Psoas muscle (tissue), 8 donors: Measurements from ENCODE around the gene DERL3. TPM values are rescaled to one million over a fixed set of nuclear protein-coding genes. Genes with fewer than 3 reads are reported as not detected.
"Not testable (repeated sequence)": the region's sequence is repeated elsewhere in the genome, so short reads cannot be mapped to it uniquely, and the experiment has no call there.

Source experiments
- ATAC-seq, 4 donors: fragments of 200-7000 bp; cut with Tn5 transposase; one replicate each; pipeline ENCODE4 v1.9.1; 2020; ENCODE audit warnings: moderate library complexity in 3 of 4, mild to moderate bottlenecking in 2 of 4
- DNase-seq, 2 donors: peaks; one replicate each; pipeline ENCODE4 v3.0.0-alpha.2; 2020
- H3K27ac ChIP-seq: fragments of 200-600 bp; one replicate; pipeline ENCODE4 v1.8.0; 2022
- H3K27me3 ChIP-seq, 3 donors: fragments of 200-600 bp in 1 of 3; one replicate each; pipeline versions ENCODE4 v1.6.1 to v1.8.0; 2013 to 2022; ENCODE audit warnings: low read length in 2 of 3, mild to moderate bottlenecking in 2 of 3, moderate library complexity in 1 of 3; ENCODE audit not compliant: insufficient read depth in 3 of 3
- H3K36me3 ChIP-seq, 2 donors: fragments of 200-600 bp in 1 of 2; one replicate each; pipeline versions ENCODE4 v1.6.1 to v1.8.0; 2013 to 2022; ENCODE audit warnings: low read depth in 1 of 2, mild to moderate bottlenecking in 1 of 2, moderate library complexity in 1 of 2; ENCODE audit not compliant: insufficient read depth in 1 of 2
- H3K4me1 ChIP-seq: fragments of 200-600 bp; one replicate; pipeline ENCODE4 v1.8.0; 2022
- H3K4me3 ChIP-seq: fragments of 200-600 bp; one replicate; pipeline ENCODE4 v1.8.0; 2022; ENCODE audit warnings: mild to moderate bottlenecking
- H3K9me3 ChIP-seq: fragments of 200-600 bp; one replicate; pipeline ENCODE4 v1.8.0; 2022
- WGBS, 3 donors: extraction: QIAGEN DNeasy Blood & Tissue Kit; methylation state at CpG; one replicate each; pipeline versions ENCODE4 v1.1.6 to v1.1.7; 2013; 5-methylcytosine and 5-hydroxymethylcytosine counted together
- intact Hi-C, 2 donors: fragments of 100-400 bp; cut with DNase I; formaldehyde crosslinking; loops; one replicate each; pipeline versions ENCODE4 v1.11.0 to v1.14.2; 2022
- polyA plus RNA-seq, 3 donors: library from polyadenylated mRNA; stranded (reverse); fragments of 200-250 nt; gene quantifications; one replicate each; pipeline ENCODE4 v1.2.3, GENCODE V29; 2013
- total RNA-seq, 4 donors: library from RNA; stranded (reverse); fragmentation: NEBNext Ultra II Directional in 2 of 4; extraction: Animal tissue kit (Norgen Biotek cat#: 25700) in 2 of 4; gene quantifications; one replicate each; pipeline versions ENCODE4 v1.2.1 to v1.2.4, GENCODE V29; 2021 to 2023
- TF ChIP-seq, protein P1 (sequence below): fragments of 200-600 bp; IDR thresholded peaks from one replicate; pipeline ENCODE4 v1.8.0; 2022; ENCODE audit warnings: antibody characterized with exemption
- donor health status: healthy with polysubstance abuse.
- donor health status: DM: no; HTN: no; CAD: no; lungs with moderate emphysema.
- donor health status: Bipolar disorder and iron deficiency.
- donor health status: healthy.
- donor health status: DM: yes; HTN: yes; CAD: no.
- donor health status: DM: no; HTN: no; CAD: no.
- donor health status: DM: no; HTN: no; CAD: no.
- donor health status: DM: yes; HTN: yes; CAD: no.

DERL3 gene
- total and polyA plus RNA-seq, 7 donors: 0.22 to 4.4 (median 0.92) TPM

DNA sequence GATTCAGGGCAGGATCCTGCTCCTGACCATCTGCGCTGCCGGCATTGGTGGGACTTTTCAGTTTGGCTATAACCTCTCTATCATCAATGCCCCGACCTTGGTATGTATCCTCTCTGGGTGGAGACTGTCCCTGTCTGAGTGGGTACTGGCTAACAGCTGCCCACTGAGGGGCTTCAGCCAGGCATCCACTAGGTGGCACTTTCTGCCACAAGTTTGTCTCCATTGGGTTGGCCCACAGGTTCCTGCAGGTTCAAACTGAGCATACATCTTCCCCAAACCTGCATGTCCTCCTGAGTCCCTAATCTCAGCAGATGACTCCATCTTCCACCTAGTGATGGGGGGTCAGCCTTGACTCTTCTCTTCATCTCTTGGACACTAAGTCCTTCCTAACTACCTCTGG lies 23.3 kb upstream of the DERL3 start:
- TF ChIP-seq, protein P1, sequence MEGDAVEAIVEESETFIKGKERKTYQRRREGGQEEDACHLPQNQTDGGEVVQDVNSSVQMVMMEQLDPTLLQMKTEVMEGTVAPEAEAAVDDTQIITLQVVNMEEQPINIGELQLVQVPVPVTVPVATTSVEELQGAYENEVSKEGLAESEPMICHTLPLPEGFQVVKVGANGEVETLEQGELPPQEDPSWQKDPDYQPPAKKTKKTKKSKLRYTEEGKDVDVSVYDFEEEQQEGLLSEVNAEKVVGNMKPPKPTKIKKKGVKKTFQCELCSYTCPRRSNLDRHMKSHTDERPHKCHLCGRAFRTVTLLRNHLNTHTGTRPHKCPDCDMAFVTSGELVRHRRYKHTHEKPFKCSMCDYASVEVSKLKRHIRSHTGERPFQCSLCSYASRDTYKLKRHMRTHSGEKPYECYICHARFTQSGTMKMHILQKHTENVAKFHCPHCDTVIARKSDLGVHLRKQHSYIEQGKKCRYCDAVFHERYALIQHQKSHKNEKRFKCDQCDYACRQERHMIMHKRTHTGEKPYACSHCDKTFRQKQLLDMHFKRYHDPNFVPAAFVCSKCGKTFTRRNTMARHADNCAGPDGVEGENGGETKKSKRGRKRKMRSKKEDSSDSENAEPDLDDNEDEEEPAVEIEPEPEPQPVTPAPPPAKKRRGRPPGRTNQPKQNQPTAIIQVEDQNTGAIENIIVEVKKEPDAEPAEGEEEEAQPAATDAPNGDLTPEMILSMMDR: peak; percentile 50
- Histone ChIP-seq H3K27me3 (no peaks in the 10 kb centered on the region), H3K36me3 (peaks cover 0 to 16% of the 10 kb centered on the region in 2 donors), H3K9me3 (no peaks in the 10 kb centered on the region), H3K4me3 (no peak overlapping the region), H3K27ac (no peak overlapping the region), H3K4me1 (peaks cover 12% of the 10 kb centered on the region)
- no peak for DNase-seq
- intact Hi-C loops: loop anchor here in 1 of 2 donors (5.0 kb wide), 1 partner anchor 95 kb away; no protein-coding TSS in a partner anchor
- no peak for ATAC-seq
- 76 to 82% (median 76%) methylated on average over 3 of the region's 3 CpGs for WGBS, 3 donors

DNA sequence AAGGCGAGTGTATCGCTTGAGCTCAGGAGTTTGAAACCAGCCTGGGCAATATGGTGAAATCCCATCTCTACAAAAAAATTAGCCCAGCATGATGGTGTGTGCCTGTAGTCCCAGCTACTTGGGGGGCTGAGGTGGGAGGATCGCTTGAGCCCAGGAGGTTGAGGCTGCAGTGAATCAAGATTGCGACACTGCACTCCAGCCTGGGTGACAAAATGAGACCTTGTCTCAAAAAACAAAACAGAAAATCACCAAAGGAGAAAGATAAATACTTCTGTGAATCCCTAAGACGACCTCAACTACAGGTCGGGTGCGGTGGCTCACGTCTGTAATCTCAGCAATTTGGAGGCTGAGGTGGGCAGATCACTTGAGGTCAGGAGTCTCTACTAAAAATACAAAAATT lies 21.4 kb upstream of the DERL3 start:
- H3K4me1 ChIP-seq: peaks cover 18% of the 10 kb centered on the region
- not testable (repeated sequence) for DNase-seq, H3K4me3 ChIP-seq, H3K36me3 ChIP-seq, H3K27me3 ChIP-seq, ATAC-seq, H3K9me3 ChIP-seq, H3K27ac ChIP-seq
- 88 to 98% (median 98%) methylated on average over 8 of the region's 8 CpGs for WGBS, 3 donors
- intact Hi-C loops: loop anchor here in 1 of 2 donors (5.0 kb wide), 1 partner anchor 97 kb away; no protein-coding TSS in a partner anchor

DNA sequence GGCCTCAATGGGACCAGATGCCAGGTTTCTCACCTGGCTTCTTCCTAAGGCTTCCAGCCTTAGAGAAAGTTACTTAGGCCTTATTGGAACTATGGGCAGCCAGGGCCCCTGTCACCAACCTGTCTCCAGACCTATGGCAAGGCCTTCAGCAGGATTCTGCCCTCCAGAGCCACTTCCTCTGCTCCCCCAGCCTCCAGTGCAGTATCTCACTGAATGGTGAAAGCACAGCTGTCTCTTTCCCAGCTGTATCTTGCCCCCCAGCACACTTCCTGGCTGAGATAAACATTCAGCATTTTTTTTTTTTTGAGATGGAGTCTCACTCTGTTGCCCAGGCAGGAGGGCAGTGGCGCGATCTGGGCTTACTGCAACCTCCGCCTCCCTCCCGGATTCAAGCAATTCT lies 20.4 kb upstream of the DERL3 start:
- intact Hi-C loops: no loop called here
- Histone ChIP-seq H3K4me3 (no peak overlapping the region), H3K36me3 (peaks cover 0 to 5% of the 10 kb centered on the region in 2 donors), H3K27ac (no peak overlapping the region), H3K9me3 (no peaks in the 10 kb centered on the region), H3K4me1 (peaks cover 14% of the 10 kb centered on the region), H3K27me3 (no peaks in the 10 kb centered on the region)
- ATAC-seq: no peak
- no peak for DNase-seq
- WGBS, 3 donors: 94 to 95% (median 95%) methylated on average over 4 of the region's 4 CpGs
- TF ChIP-seq, protein P1: no peak

DNA sequence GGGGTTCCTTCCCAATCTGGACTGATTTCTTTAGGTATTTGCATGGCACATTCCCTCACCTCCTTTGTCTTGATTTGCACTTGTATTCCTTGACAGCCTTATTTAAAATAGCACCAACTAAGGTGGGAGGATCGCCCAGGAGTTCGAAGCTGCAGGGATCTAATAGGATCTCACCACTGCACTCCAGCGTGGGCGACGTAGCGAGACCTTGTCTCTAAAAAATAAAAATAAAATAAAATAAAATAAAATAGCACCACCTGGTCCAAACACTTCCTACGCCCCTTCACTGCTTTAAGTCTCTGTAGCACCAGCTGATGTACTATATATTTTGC lies 19.6 kb upstream of the DERL3 start:
- 62 to 74% (median 63%) methylated on average over 7 of the region's 7 CpGs for WGBS, 3 donors
- intact Hi-C loops: no loop called here

DNA sequence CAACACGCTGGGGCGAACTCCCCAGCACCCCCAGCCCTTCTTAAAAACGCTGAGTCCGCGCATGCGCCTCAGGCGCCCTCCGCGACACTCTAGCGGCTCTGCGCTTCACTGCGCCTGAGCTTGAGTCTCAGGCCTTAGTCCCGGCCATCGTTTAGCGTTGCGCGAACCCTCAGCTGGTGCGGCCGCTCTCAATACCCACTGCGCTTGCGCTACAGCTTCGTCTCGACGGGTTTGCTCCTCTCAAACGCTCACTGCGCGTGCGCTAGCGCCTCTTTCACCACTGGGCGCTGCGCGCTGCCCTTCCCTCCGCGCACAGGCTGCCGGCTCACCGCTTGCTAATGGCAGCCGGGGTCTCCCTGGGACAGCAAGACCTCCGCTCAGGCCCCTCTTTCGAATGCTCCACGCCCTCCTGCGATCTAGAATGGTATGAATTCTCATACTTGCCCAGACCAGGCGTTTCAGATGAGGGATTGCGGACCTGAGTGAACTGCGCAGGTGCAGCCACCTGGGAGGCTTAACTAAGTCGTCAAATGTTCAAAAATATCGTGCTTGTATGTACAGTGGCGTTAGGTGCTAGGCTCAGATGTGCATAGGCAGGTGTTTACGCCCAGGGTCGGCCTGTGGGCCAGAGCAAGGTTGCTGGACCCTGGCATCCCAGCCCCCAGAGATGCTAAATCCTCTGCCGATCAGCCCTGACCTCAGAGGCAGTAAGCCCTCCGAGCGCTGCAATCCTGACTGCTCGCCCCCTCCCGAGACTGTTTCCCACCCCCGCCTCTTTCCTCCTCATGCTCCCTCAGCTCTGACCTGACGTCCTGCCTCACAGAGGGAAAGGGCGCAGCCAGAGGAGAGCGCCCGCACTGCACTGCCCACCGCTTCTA lies 19.0 kb upstream of the DERL3 start, which contains the start of gene SLC2A11:
Gene SLC2A11 (plus strand): TSS at position 270 of the 878 bp plus-strand sequence. CDS start 125 bp downstream, at position 395.
- intact Hi-C loops: no loop called here
- H3K36me3 ChIP-seq: no peaks in the 10 kb centered on the region
- no peaks in the 10 kb centered on the region for H3K9me3 ChIP-seq
- DNase-seq (peak; percentile 98 to 100), ATAC-seq (peak; percentile 96)
- no peaks in the 10 kb centered on the region for H3K27me3 ChIP-seq
- peak within 1 kb of the TSS; percentile 67 for H3K4me3 ChIP-seq
- TF ChIP-seq, protein P1: no peak
- H3K4me1 ChIP-seq: peaks cover 14% of the 10 kb centered on the region
- H3K27ac ChIP-seq: peak within 1 kb of the TSS; percentile 78
- WGBS, 3 donors: 2 to 3% (median 2%) methylated on average over 53 to 60 of the region's 60 CpGs

More for the DNA sequence above, 19.6 kb upstream of the DERL3 start:
- TF ChIP-seq, protein P1: no peak
- no peak for ATAC-seq
- no peaks in the 10 kb centered on the region for H3K9me3 ChIP-seq
- peak overlapping the region; percentile 78 for H3K27ac ChIP-seq
- H3K4me3 ChIP-seq: peak overlapping the region; percentile 67
- H3K27me3 ChIP-seq: no peaks in the 10 kb centered on the region
- DNase-seq: no peak
- no peaks in the 10 kb centered on the region for H3K36me3 ChIP-seq
- peaks cover 14% of the 10 kb centered on the region for H3K4me1 ChIP-seq
